Small intestine (tissue), 7 donors: ENCODE data around the gene ABL2. TPM values are rescaled to one million over a fixed set of nuclear protein-coding genes. Genes with fewer than 3 reads are reported as not detected.
"Not testable (repeated sequence)": the region's sequence is repeated elsewhere in the genome, so short reads cannot be mapped to it uniquely, and the experiment has no call there.

ENCODE experiments used
- DNase-seq, 2 donors: peaks; one replicate each; pipeline versions ENCODE4 v3.0.0 to v3.0.0-alpha.2; 2013
- FAIRE-seq: peaks from 2 replicates; lab custom pipeline; 2012; peaks lifted over from hg19 to GRCh38; lab: Jason Lieb, UNC
- H3K27ac ChIP-seq, 3 donors: one replicate each; pipeline ENCODE4 v1.5.1; 2013; ENCODE audit warnings: low read length in 2 of 3, mild to moderate bottlenecking in 2 of 3, control low read depth in 1 of 3, inconsistent platforms in 1 of 3, low read depth in 1 of 3, moderate library complexity in 1 of 3
- H3K27me3 ChIP-seq, 3 donors: one replicate each; pipeline ENCODE4 v1.6.1; 2013; ENCODE audit warnings: low read length in 3 of 3, inconsistent platforms in 1 of 3; ENCODE audit not compliant: control insufficient read depth in 3 of 3, insufficient read depth in 3 of 3
- H3K36me3 ChIP-seq, 3 donors: one replicate each; pipeline ENCODE4 v1.6.1; 2013; ENCODE audit warnings: low read length in 3 of 3, inconsistent platforms in 1 of 3, low read depth in 1 of 3, mild to moderate bottlenecking in 1 of 3, moderate library complexity in 1 of 3; ENCODE audit not compliant: control insufficient read depth in 3 of 3, insufficient read depth in 2 of 3
- H3K4me1 ChIP-seq, 3 donors: one replicate each; pipeline ENCODE4 v1.6.1; 2013; ENCODE audit warnings: low read length in 2 of 3, inconsistent platforms in 1 of 3, low read depth in 1 of 3, mild to moderate bottlenecking in 1 of 3, moderate library complexity in 1 of 3; ENCODE audit not compliant: control insufficient read depth in 3 of 3, insufficient read depth in 2 of 3
- H3K4me3 ChIP-seq, 3 donors: one replicate each; pipeline ENCODE4 v1.5.1; 2013; ENCODE audit warnings: low read length in 3 of 3, control low read depth in 1 of 3, inconsistent platforms in 1 of 3, low read depth in 1 of 3, mild to moderate bottlenecking in 1 of 3, moderate library complexity in 1 of 3
- H3K9me3 ChIP-seq, 2 donors: one replicate each; pipeline ENCODE4 v1.6.1; 2013; ENCODE audit warnings: low read depth in 1 of 2, low read length in 1 of 2; ENCODE audit not compliant: control insufficient read depth in 2 of 2, insufficient read depth in 1 of 2
- WGBS, 3 donors: extraction: QIAGEN DNeasy Blood & Tissue Kit; methylation state at CpG; one replicate each; pipeline ENCODE4 v1.1.7; 2013; 5-methylcytosine and 5-hydroxymethylcytosine counted together
- polyA plus RNA-seq, 4 donors: library from polyadenylated mRNA; stranded (reverse) in 3 of 4; unstranded in 1 of 4; fragments of 200-250 nt in 3 of 4; fragments of 120-200 nt in 1 of 4; gene quantifications; one replicate each; pipeline versions ENCODE4 v1.2.1 to v1.2.3, GENCODE V29; 2013
- donor health status: healthy with polysubstance abuse.
- donor health status: control.
- donor health status: control.
- donor health status: Bipolar disorder and iron deficiency.
- donor health status: healthy.

The ABL2 gene
- polyA plus RNA-seq, 4 donors: 1.6 to 8.1 (median 3.0) TPM

GRCh38 chr1:179135707-179136106 lies 93.8 kb downstream of the ABL2 start:
- H3K4me1 ChIP-seq, H3K27me3 ChIP-seq, H3K27ac ChIP-seq, H3K4me3 ChIP-seq, FAIRE-seq, DNase-seq, H3K9me3 ChIP-seq, H3K36me3 ChIP-seq: not testable (repeated sequence)
- WGBS, 3 donors: 94 to 97% methylated on average over 11 to 25 of the region's 28 CpGs; no CpG with 5 or more reads in 1 of the 3 donors

DNA sequence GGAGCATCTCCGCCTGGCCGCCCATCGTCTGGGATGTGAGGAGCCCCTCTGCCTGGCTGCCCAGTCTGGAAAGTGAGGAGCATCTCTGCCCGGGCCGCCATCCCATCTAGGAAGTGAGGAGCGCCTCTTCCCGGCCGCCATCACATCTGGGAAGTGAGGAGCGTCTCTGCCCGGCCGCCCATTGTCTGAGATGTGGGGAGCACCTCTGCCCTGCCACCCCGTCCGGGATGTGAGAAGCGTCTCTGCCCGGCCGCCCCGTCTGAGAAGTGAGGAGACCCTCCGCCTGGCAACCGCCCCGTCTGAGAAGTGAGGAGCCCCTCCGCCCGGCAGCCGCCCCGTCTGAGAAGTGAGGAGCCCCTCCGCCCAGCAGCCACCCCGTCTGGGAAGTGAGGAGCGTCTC lies 94.3 kb downstream of the ABL2 start:
- H3K36me3 ChIP-seq, DNase-seq, H3K9me3 ChIP-seq, H3K27me3 ChIP-seq, FAIRE-seq, H3K27ac ChIP-seq, H3K4me3 ChIP-seq, H3K4me1 ChIP-seq: not testable (repeated sequence)
- 94 to 97% methylated on average over 6 to 25 of the region's 27 CpGs; no CpG with 5 or more reads in 1 of the 3 donors for WGBS, 3 donors

- Histone ChIP-seq H3K9me3 (no peaks in the 10 kb centered on the region), H3K4me3 (no peak overlapping the region), H3K27me3 (no peaks in the 10 kb centered on the region), H3K27ac (peak overlapping the region in 1 of 3 donors; percentile 43), H3K36me3 (peaks cover 0 to 15% (median 2%) of the 10 kb centered on the region in 3 donors), H3K4me1 (no peaks in the 10 kb centered on the region)
- WGBS, 3 donors: 70 to 76% (median 74%) methylated on average over 10 of the region's 10 CpGs
- FAIRE-seq (no peak), DNase-seq (peak; percentile 43 to 72)
Observed at GRCh38 chr1:179129702-179130473, 99.6 kb downstream of the ABL2 start.

DNA sequence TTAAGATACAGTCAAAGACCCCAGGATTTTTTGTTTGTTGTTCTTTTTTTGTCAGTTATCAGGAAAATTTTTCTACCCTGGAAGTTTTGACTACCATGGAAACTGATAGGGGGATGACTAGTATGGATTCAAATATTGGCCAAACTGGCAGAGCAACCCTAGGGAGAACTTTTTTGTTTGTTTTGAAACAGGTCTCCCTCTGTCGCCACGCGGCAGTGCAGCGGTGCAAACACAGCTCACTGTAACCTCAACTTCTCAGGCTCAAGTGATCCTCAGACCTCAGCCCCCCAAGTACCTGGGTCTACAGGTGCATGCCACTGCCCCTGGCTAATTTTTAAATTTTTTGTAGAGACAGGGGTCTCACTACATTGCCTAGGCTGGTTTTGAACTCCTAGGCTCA lies 101.0 kb downstream of the ABL2 start:
- Histone ChIP-seq H3K4me3 (no peak overlapping the region), H3K36me3 (peaks cover 0 to 18% (median 2%) of the 10 kb centered on the region in 3 donors), H3K4me1 (no peaks in the 10 kb centered on the region), H3K27me3 (no peaks in the 10 kb centered on the region), H3K9me3 (no peaks in the 10 kb centered on the region), H3K27ac (no peak overlapping the region)
- FAIRE-seq (no peak), DNase-seq (no peak)
- 88 to 97% (median 91%) methylated on average over 4 of the region's 4 CpGs for WGBS, 3 donors

DNA sequence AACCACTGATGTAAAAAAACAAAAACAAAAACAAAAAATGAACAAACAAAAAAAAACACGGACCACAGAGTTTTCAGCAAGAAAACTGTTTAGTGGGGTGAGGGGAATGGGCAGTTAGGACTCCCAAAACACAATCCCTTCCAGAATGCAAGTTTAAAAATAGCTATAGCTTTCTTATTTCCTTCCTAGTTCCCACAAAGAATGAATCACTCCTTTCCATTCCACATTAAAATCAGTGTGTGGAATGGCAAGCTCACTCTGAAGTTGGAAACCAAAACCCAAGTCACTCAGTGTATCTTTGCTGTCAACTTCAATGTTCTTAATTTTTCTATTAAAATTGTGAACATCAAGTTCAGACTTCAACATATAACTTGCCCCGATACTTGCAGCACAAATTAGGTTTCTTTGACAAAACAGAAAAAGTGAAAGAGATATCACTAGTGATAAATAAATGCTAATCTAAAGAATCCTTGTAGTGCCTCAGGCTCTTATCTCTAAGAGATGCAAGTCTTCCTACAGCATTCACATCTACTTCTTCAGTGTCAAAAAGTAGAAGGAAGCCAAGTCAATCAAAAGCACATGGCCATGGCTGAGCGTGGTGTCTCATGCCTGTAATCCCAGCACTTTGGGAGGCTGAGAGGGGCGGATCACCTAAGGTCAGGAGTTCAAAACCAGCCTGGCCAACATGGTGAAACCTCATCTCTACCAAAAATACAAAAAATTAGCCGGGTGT lies 102.1 kb downstream of the ABL2 start:
- FAIRE-seq: no peak
- no peak for DNase-seq
- Histone ChIP-seq H3K27ac (no peak overlapping the region), H3K9me3 (no peaks in the 10 kb centered on the region), H3K4me1 (no peaks in the 10 kb centered on the region), H3K4me3 (no peak overlapping the region), H3K27me3 (no peaks in the 10 kb centered on the region), H3K36me3 (peaks cover 0 to 22% (median 2%) of the 10 kb centered on the region in 3 donors)
- 91 to 94% (median 94%) methylated on average over 5 of the region's 5 CpGs for WGBS, 3 donors

DNA sequence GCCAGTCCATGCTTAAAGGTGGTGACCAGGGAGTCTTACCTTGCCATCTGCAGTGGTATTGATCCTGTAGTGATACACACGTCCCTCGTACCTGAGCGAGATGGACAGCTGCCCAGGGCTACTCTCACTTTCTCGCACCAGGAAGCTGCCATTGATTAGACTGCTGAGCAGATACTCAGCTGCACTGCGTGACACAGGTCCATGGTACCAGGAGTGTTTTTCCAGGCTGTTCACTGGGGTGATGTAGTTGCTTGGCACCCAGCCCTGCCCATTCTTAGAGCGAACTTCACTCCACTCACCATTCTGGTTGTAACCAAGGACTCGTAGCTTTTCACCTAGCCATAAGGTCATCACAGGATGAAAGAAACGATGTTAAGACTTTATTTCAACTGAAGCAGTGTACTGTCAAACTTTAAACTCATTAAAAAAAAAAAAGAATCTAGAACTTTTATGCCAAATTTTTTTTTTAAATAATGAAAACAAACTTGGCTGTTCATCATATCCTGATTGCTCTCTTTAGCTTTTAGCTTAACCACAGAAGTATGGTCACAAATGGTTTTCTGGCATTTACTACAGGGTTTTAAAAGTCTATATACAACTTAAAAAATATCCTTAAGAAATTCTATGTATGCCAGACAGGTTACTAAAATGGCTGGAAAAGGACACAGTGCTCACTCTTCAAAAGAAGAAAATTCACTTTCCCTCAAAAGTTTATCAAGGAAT lies 103.0 kb downstream of the ABL2 start:
- Histone ChIP-seq H3K9me3 (no peaks in the 10 kb centered on the region), H3K27me3 (no peaks in the 10 kb centered on the region), H3K4me3 (no peak overlapping the region), H3K27ac (no peak overlapping the region), H3K36me3 (peaks cover 0 to 24% (median 2%) of the 10 kb centered on the region in 3 donors), H3K4me1 (no peaks in the 10 kb centered on the region)
- FAIRE-seq: no peak
- no peak for DNase-seq
- 83 to 90% (median 85%) methylated on average over 8 of the region's 8 CpGs for WGBS, 3 donors

- no peak overlapping the region for H3K4me3 ChIP-seq
- H3K36me3 ChIP-seq: peaks cover under 1 to 21% (median 2%) of the 10 kb centered on the region in 3 donors
- WGBS, 3 donors: 73 to 85% (median 85%) methylated on average over 1 of the region's 1 CpG
- H3K27me3 ChIP-seq: no peaks in the 10 kb centered on the region
- DNase-seq (no peak), FAIRE-seq (no peak)
- no peak overlapping the region for H3K27ac ChIP-seq
- no peaks in the 10 kb centered on the region for H3K4me1 ChIP-seq
- H3K9me3 ChIP-seq: no peaks in the 10 kb centered on the region
Observed at GRCh38 chr1:179124873-179125272, 104.6 kb downstream of the ABL2 start.
